ENCODE measurements around the gene NDUFAF3. TPM values are rescaled to one million over a fixed set of nuclear protein-coding genes. Genes with fewer than 3 reads are reported as not detected.

NDUFAF3 gene
- total and polyA plus RNA-seq, 4 donors, result 28.6 to 107 (median 72.0) TPM

DNA sequence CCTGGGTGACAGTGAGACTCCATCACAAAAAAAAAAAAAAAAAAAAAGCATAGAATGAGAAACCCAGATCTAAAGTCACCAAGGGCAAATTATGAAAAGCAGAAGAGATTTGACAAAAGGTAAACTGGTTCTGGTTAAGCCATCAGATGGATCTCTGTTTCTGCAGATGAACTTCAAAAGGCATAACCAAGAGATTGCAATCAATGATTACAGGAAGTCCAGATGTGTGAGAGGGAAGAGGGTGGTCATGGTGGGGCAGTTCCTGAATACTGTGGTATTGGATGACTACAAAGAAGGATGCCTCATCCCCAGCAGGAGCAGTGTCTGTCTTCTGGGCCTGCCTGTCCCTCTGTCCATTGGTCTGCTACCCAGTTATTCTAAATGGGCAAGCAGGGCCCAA lies 28.1 kb upstream of the NDUFAF3 start:
- peaks cover 0 to 2% (median 0%) of the 10 kb centered on the region in 4 donors for H3K36me3 ChIP-seq (ENCODE audit: control insufficient read depth in 4 of 4, insufficient read depth in 3 of 4, low read depth in 1 of 4, low read length in 3 of 4)
- H3K27ac ChIP-seq (ENCODE audit: low read depth in 1 of 2, low read length in 2 of 2), result no peak overlapping the region
- peaks cover 3 to 22% (median 15%) of the 10 kb centered on the region in 4 donors for H3K4me1 ChIP-seq (ENCODE audit: control insufficient read depth in 4 of 4, insufficient read depth in 4 of 4, low read length in 3 of 4)
- no peaks in the 10 kb centered on the region for H3K9me3 ChIP-seq (ENCODE audit: control insufficient read depth in 4 of 4, low read length in 3 of 4)
- H3K9ac ChIP-seq (ENCODE audit: low read depth in 1 of 2, low read length in 2 of 2), result no peak overlapping the region
- TF ChIP-seq HNF4A (conservative IDR thresholded peaks at IDR 0.05) (no peak), EGR1 (IDR thresholded peaks at IDR 0.05; ENCODE audit: low read depth in 2 of 2) (no peak), SP1 (IDR thresholded peaks at IDR 0.05) (no peak), YY1 (IDR thresholded peaks at IDR 0.05) (no peak), FOXA2 (IDR thresholded peaks at IDR 0.05) (no peak), FOXA1 (IDR thresholded peaks at IDR 0.05) (no peak), TAF1 (conservative IDR thresholded peaks at IDR 0.05) (no peak), JUND (IDR thresholded peaks at IDR 0.05) (no peak), RXRA (IDR thresholded peaks at IDR 0.05) (no peak), HNF4G (IDR thresholded peaks at IDR 0.05) (no peak), RAD21 (IDR thresholded peaks at IDR 0.05) (no peak), GABPA (IDR thresholded peaks at IDR 0.05 in 1 of 2, conservative IDR thresholded peaks at IDR 0.05 in 1 of 2) (no peak), NR2F2 (IDR thresholded peaks at IDR 0.05) (no peak)
- TF ChIP-seq, protein P1, sequence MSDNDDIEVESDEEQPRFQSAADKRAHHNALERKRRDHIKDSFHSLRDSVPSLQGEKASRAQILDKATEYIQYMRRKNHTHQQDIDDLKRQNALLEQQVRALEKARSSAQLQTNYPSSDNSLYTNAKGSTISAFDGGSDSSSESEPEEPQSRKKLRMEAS (IDR thresholded peaks at IDR 0.05), result no peak
- TF ChIP-seq, protein P2, sequence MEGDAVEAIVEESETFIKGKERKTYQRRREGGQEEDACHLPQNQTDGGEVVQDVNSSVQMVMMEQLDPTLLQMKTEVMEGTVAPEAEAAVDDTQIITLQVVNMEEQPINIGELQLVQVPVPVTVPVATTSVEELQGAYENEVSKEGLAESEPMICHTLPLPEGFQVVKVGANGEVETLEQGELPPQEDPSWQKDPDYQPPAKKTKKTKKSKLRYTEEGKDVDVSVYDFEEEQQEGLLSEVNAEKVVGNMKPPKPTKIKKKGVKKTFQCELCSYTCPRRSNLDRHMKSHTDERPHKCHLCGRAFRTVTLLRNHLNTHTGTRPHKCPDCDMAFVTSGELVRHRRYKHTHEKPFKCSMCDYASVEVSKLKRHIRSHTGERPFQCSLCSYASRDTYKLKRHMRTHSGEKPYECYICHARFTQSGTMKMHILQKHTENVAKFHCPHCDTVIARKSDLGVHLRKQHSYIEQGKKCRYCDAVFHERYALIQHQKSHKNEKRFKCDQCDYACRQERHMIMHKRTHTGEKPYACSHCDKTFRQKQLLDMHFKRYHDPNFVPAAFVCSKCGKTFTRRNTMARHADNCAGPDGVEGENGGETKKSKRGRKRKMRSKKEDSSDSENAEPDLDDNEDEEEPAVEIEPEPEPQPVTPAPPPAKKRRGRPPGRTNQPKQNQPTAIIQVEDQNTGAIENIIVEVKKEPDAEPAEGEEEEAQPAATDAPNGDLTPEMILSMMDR (IDR thresholded peaks at IDR 0.05; ENCODE audit: low read depth, low read length, missing input control), result no peak
- TF ChIP-seq, protein P3, sequence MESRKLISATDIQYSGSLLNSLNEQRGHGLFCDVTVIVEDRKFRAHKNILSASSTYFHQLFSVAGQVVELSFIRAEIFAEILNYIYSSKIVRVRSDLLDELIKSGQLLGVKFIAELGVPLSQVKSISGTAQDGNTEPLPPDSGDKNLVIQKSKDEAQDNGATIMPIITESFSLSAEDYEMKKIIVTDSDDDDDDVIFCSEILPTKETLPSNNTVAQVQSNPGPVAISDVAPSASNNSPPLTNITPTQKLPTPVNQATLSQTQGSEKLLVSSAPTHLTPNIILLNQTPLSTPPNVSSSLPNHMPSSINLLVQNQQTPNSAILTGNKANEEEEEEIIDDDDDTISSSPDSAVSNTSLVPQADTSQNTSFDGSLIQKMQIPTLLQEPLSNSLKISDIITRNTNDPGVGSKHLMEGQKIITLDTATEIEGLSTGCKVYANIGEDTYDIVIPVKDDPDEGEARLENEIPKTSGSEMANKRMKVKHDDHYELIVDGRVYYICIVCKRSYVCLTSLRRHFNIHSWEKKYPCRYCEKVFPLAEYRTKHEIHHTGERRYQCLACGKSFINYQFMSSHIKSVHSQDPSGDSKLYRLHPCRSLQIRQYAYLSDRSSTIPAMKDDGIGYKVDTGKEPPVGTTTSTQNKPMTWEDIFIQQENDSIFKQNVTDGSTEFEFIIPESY (IDR thresholded peaks at IDR 0.05), result no peak
- TF ChIP-seq, protein P4, sequence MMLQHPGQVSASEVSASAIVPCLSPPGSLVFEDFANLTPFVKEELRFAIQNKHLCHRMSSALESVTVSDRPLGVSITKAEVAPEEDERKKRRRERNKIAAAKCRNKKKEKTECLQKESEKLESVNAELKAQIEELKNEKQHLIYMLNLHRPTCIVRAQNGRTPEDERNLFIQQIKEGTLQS (IDR thresholded peaks at IDR 0.05), result no peak
- no peak overlapping the region for H3K4me3 ChIP-seq (ENCODE audit: low read depth in 1 of 3, low read length in 3 of 3)
- no peak for DNase-seq (ENCODE audit: low spot score)
- no peaks in the 10 kb centered on the region for H3K27me3 ChIP-seq (ENCODE audit: control insufficient read depth in 4 of 4, insufficient read depth in 4 of 4, low read length in 3 of 4)

DNA sequence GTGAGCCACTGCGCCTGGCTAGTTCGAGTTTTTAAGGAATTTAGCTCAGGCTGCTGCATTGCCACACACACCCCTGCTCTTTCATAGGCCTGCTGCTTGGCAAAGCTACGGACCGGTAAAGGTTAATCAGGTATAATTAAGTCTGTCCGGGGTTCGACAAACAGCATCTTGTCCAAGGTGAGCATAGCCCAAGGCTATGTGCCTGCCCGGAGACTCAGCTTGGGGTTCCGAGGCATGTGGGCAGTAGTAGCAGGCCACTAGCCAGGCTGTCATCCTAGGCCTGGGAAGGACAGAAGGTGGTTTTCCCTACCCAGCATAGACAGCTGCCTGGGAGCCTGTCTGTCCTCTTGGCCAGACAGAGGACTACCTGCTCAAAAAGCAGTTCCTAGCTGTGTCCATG lies 25.3 kb upstream of the NDUFAF3 start:
- TF ChIP-seq, protein P5, sequence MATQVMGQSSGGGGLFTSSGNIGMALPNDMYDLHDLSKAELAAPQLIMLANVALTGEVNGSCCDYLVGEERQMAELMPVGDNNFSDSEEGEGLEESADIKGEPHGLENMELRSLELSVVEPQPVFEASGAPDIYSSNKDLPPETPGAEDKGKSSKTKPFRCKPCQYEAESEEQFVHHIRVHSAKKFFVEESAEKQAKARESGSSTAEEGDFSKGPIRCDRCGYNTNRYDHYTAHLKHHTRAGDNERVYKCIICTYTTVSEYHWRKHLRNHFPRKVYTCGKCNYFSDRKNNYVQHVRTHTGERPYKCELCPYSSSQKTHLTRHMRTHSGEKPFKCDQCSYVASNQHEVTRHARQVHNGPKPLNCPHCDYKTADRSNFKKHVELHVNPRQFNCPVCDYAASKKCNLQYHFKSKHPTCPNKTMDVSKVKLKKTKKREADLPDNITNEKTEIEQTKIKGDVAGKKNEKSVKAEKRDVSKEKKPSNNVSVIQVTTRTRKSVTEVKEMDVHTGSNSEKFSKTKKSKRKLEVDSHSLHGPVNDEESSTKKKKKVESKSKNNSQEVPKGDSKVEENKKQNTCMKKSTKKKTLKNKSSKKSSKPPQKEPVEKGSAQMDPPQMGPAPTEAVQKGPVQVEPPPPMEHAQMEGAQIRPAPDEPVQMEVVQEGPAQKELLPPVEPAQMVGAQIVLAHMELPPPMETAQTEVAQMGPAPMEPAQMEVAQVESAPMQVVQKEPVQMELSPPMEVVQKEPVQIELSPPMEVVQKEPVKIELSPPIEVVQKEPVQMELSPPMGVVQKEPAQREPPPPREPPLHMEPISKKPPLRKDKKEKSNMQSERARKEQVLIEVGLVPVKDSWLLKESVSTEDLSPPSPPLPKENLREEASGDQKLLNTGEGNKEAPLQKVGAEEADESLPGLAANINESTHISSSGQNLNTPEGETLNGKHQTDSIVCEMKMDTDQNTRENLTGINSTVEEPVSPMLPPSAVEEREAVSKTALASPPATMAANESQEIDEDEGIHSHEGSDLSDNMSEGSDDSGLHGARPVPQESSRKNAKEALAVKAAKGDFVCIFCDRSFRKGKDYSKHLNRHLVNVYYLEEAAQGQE (IDR thresholded peaks at IDR 0.05), result no peak
- TF ChIP-seq EGR1 (IDR thresholded peaks at IDR 0.05; ENCODE audit: low read depth in 2 of 2) (no peak), JUND (IDR thresholded peaks at IDR 0.05) (no peak)
- TF ChIP-seq, protein P2 (IDR thresholded peaks at IDR 0.05; ENCODE audit: low read depth, low read length, missing input control), result no peak
- H3K36me3 ChIP-seq (ENCODE audit: control insufficient read depth in 4 of 4, insufficient read depth in 3 of 4, low read depth in 1 of 4, low read length in 3 of 4), result peaks cover 0 to 4% (median 0%) of the 10 kb centered on the region in 4 donors
- no peak for DNase-seq (ENCODE audit: low spot score)

More for the DNA sequence above, 25.3 kb upstream of the NDUFAF3 start:
- H3K9ac ChIP-seq (ENCODE audit: low read depth in 1 of 2, low read length in 2 of 2), result no peak overlapping the region
- H3K27me3 ChIP-seq (ENCODE audit: control insufficient read depth in 4 of 4, insufficient read depth in 4 of 4, low read length in 3 of 4), result no peaks in the 10 kb centered on the region
- H3K4me3 ChIP-seq (ENCODE audit: low read depth in 1 of 3, low read length in 3 of 3), result no peak overlapping the region
- WGBS, result 98% methylated on average over 8 of the region's 8 CpGs
- peaks cover 0 to under 1% (median 0%) of the 10 kb centered on the region in 4 donors for H3K4me1 ChIP-seq (ENCODE audit: control insufficient read depth in 4 of 4, insufficient read depth in 4 of 4, low read length in 3 of 4)
- H3K9me3 ChIP-seq (ENCODE audit: control insufficient read depth in 4 of 4, low read length in 3 of 4), result no peaks in the 10 kb centered on the region
- H3K27ac ChIP-seq (ENCODE audit: low read depth in 1 of 2, low read length in 2 of 2), result no peak overlapping the region
